Muscle layer of duodenum (tissue), 2 donors: ENCODE measurements around the gene LCE2C.
"Not testable (repeated sequence)": the region's sequence is repeated elsewhere in the genome, so short reads cannot be mapped to it uniquely, and the experiment has no call there.

Source experiments
- H3K27ac ChIP-seq: one replicate; pipeline ENCODE4 v1.7.0; 2013; ENCODE audit warnings: mild to moderate bottlenecking, low read length
- H3K27me3 ChIP-seq: one replicate; pipeline ENCODE4 v1.7.0; 2013; ENCODE audit warnings: low read depth, mild to moderate bottlenecking, control low read depth, low read length
- H3K36me3 ChIP-seq, 2 donors: one replicate each; pipeline ENCODE4 v1.7.0; 2013; ENCODE audit warnings: low read length in 2 of 2, control low read depth in 1 of 2, mild to moderate bottlenecking in 1 of 2; ENCODE audit not compliant: insufficient read depth in 2 of 2, control insufficient read depth in 1 of 2
- H3K4me1 ChIP-seq, 2 donors: one replicate each; pipeline ENCODE4 v1.7.0; 2013; ENCODE audit warnings: low read length in 2 of 2, mild to moderate bottlenecking in 2 of 2, control low read depth in 1 of 2, moderate library complexity in 1 of 2; ENCODE audit not compliant: insufficient read depth in 2 of 2, control insufficient read depth in 1 of 2
- H3K4me3 ChIP-seq, 2 donors: one replicate each; pipeline ENCODE4 v1.7.0; 2013; ENCODE audit warnings: low read length in 2 of 2, low read depth in 1 of 2, mild to moderate bottlenecking in 1 of 2
- H3K9me3 ChIP-seq, 2 donors: one replicate each; pipeline ENCODE4 v1.7.0; 2013; ENCODE audit warnings: low read length in 2 of 2, control low read depth in 1 of 2, mild to moderate bottlenecking in 1 of 2; ENCODE audit not compliant: control insufficient read depth in 1 of 2
- donor health status: healthy.

Gene LCE2C

DNA sequence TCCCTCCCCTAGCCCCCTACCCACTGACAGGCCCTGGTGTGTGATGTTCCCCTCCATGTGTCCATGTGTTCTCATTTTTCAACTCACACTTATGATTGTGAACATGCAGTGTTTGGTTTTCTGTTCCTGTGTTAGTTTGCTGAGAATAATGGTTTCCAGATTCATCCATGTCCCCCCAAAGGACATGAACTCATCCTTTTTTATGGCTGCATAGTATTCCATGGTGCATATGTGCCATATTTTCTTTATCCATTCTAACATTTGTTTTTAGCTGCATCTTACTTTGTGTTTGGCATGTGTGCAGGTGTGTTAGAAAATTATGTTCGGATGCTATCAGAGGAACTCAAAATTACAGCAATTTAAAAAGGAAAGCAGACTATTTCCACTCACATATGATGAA lies 8.9 kb upstream of the LCE2C start:
- H3K27me3 ChIP-seq, H3K36me3 ChIP-seq, H3K4me3 ChIP-seq, H3K9me3 ChIP-seq, H3K27ac ChIP-seq, H3K4me1 ChIP-seq: not testable (repeated sequence)

DNA sequence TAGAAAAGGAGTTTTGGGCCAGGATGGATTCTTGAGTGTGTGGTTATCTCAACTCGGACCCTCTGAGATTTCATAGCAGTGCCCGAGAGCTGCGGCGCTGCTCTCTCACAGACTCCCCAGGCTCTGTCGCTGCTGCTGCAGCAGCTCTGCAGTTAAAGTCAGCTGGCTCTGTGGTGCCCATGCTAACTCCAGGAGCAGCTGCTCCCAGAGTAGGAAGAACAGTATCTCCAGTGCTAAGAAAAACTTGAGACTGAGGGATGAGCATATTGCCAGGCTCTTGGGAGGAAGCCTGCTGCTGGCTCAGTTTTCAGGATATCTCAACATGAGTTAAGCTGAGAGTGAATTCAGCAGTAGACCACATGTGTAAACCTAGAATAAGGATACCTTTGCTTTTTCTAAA lies 7.4 kb upstream of the LCE2C start:
- Histone ChIP-seq H3K9me3 (no peaks in the 10 kb centered on the region), H3K36me3 (no peaks in the 10 kb centered on the region), H3K4me3 (no peak overlapping the region), H3K27me3 (no peaks in the 10 kb centered on the region), H3K4me1 (no peaks in the 10 kb centered on the region), H3K27ac (no peak overlapping the region)

GRCh38 chr1:152673016-152673415 lies 2.1 kb upstream of the LCE2C start:
- H3K27me3 ChIP-seq: no peaks in the 10 kb centered on the region
- no peak overlapping the region for H3K4me3 ChIP-seq
- H3K36me3 ChIP-seq: no peaks in the 10 kb centered on the region
- no peak overlapping the region for H3K27ac ChIP-seq
- H3K9me3 ChIP-seq: no peaks in the 10 kb centered on the region
- no peaks in the 10 kb centered on the region for H3K4me1 ChIP-seq

DNA sequence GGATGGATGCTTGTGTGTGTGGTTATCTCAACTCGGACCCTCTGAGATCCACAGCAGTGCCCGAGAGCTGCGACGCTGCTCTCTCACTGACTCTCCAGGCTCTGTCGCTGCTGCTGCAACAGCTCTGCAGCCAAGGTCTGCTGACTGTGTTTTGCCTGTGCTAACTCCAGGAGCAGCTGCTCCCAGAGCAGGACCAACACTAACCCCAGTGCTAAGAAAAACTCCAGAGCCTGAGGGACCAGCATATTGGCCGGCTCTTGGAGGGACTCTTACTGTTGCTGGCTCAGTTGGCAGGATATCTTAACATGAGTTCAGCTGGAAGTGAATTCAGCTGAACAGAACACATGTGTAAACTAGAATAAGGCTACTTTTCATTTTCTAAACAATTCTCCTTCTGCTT lies 4.4 kb downstream of the LCE2C start:
- no peak overlapping the region for H3K27ac ChIP-seq
- H3K4me3 ChIP-seq: no peak overlapping the region
- no peaks in the 10 kb centered on the region for H3K4me1 ChIP-seq
- H3K36me3 ChIP-seq: no peaks in the 10 kb centered on the region
- H3K9me3 ChIP-seq: no peaks in the 10 kb centered on the region
- H3K27me3 ChIP-seq: no peaks in the 10 kb centered on the region

GRCh38 chr1:152681616-152682015 lies 6.5 kb downstream of the LCE2C start:
- Histone ChIP-seq H3K27me3 (no peaks in the 10 kb centered on the region), H3K4me3 (no peak overlapping the region)

DNA sequence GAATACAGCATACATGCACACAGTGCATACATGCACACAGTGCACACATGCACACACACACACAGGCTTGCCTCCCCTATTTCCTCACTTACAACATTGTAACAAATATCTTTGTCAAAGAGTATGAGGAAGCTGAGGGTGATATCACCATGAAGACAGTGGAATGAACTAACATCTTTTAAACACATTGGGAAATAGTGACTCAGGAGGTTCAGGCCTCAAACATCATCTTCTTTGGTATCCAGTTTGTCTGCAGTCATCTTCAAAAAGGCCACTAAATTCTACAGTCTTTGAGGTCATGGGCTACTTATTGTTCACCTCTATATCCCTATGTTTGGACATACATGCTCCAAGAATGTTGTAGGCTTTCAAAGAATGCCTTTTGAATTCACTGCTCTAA lies 8.8 kb downstream of the LCE2C start:
- H3K36me3 ChIP-seq: no peaks in the 10 kb centered on the region
- H3K27ac ChIP-seq: no peak overlapping the region
- H3K4me1 ChIP-seq: no peaks in the 10 kb centered on the region
- no peak overlapping the region for H3K4me3 ChIP-seq
- no peaks in the 10 kb centered on the region for H3K27me3 ChIP-seq
- H3K9me3 ChIP-seq: no peaks in the 10 kb centered on the region

More at GRCh38 chr1:152681616-152682015, 6.5 kb downstream of the LCE2C start:
- Histone ChIP-seq H3K9me3 (no peaks in the 10 kb centered on the region), H3K36me3 (no peaks in the 10 kb centered on the region), H3K27ac (no peak overlapping the region), H3K4me1 (no peaks in the 10 kb centered on the region)

GRCh38 chr1:152685823-152686222 lies 10.7 kb downstream of the LCE2C start, which contains the start of gene LCE2B:
LCE2B (plus strand) TSS chr1:152686123; CDS start chr1:152686844, 721 bp downstream.
- not testable (repeated sequence) for H3K4me1 ChIP-seq, H3K27ac ChIP-seq, H3K9me3 ChIP-seq

GRCh38 chr1:152697701-152698600 lies 22.9 kb downstream of the LCE2C start, which contains the start of gene LCE2A:
LCE2A (plus strand) TSS chr1:152698345; CDS start chr1:152698902, 557 bp downstream.
- H3K36me3 ChIP-seq: no peaks in the 10 kb centered on the region
- no peak within 1 kb of the TSS for H3K27ac ChIP-seq
- no peaks in the 10 kb centered on the region for H3K27me3 ChIP-seq
- H3K4me1 ChIP-seq: no peaks in the 10 kb centered on the region
- no peaks in the 10 kb centered on the region for H3K9me3 ChIP-seq
- no peak within 1 kb of the TSS for H3K4me3 ChIP-seq

More at GRCh38 chr1:152685823-152686222, 10.7 kb downstream of the LCE2C start, which contains the start of gene LCE2B:
- not testable (repeated sequence) for H3K27me3 ChIP-seq, H3K4me3 ChIP-seq, H3K36me3 ChIP-seq

DNA sequence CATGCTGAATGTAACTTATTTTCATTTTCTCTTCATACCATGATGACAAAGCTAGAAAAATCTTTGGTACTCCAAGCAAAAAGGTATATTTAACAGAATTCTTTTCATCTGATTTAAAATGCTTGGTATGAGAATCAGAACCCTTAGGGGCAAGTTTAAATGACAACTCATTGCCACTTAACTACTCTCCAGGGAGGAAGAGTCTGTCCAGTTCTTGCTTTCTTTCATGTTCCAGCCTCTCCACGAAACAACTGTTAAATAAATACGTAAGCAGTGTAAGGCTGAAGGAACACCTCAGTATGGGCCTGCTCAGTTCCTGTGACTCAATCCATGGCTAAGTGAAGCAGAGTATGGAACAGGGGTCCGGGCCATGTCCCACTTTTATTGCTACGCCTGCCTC lies 24.7 kb downstream of the LCE2C start:
- H3K27me3 ChIP-seq: no peaks in the 10 kb centered on the region
- no peaks in the 10 kb centered on the region for H3K4me1 ChIP-seq
- no peak overlapping the region for H3K4me3 ChIP-seq
- H3K36me3 ChIP-seq: no peaks in the 10 kb centered on the region
- H3K27ac ChIP-seq: no peak overlapping the region
- H3K9me3 ChIP-seq: no peaks in the 10 kb centered on the region

GRCh38 chr1:152707860-152708259 lies 32.8 kb downstream of the LCE2C start, which contains the start of gene LCE4A:
LCE4A (plus strand) TSS chr1:152708160; CDS start chr1:152709076, 916 bp downstream.
- Histone ChIP-seq H3K27ac (no peak within 1 kb of the TSS), H3K36me3 (no peaks in the 10 kb centered on the region), H3K4me3 (no peak within 1 kb of the TSS), H3K9me3 (no peaks in the 10 kb centered on the region), H3K4me1 (no peaks in the 10 kb centered on the region), H3K27me3 (no peaks in the 10 kb centered on the region)

DNA sequence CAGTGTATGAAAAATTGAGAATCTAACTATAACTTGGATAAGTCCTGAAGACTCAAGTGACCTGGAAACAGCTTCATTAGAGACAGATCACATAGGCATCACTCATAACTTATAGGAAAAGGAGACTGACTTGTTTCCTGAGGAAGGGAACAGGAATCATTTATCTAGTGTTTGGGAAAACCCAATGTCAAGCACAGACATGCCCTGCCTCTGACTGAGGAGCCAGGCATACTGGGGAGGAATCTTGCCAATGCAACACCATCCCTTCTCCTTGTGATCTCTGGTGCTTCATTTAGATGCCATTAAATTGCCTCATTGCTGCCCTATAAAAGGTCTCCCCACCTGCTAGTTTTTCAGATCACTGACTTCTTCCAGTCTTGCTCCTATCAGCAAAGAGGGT lies 43.2 kb downstream of the LCE2C start:
- H3K9me3 ChIP-seq: peaks cover 0 to 7% of the 10 kb centered on the region in 2 donors
- H3K27ac ChIP-seq: no peak overlapping the region
- H3K36me3 ChIP-seq: no peaks in the 10 kb centered on the region

More for the DNA sequence above, 43.2 kb downstream of the LCE2C start:
- no peaks in the 10 kb centered on the region for H3K27me3 ChIP-seq
- H3K4me1 ChIP-seq: no peaks in the 10 kb centered on the region
- H3K4me3 ChIP-seq: no peak overlapping the region
